ENCODE results near the gene ABHD6.
"Not testable (repeated sequence)": the region's sequence is repeated elsewhere in the genome, so short reads cannot be mapped to it uniquely, and the experiment has no call there.

ABHD6 gene

GRCh38 chr3:58336135-58336882, 98.7 kb downstream of the ABHD6 start:
- TF ChIP-seq CTCF (IDR thresholded peaks at IDR 0.05; ENCODE audit: extremely low read depth, insufficient read depth, missing control alignments): no peak
- in situ Hi-C loops (cut with MboI; ENCODE audit: low pct_unique_long_range_greater_than_20kb, low sequenced_read_pairs, unreplicated experiment): loop anchor here (10.0 kb wide), 1 partner anchor 78 kb away; no protein-coding TSS in a partner anchor
- DNase-seq (ENCODE audit: low spot score): no peak

- DNase-seq (ENCODE audit: low spot score): no peak
- in situ Hi-C loops (cut with MboI; ENCODE audit: low pct_unique_long_range_greater_than_20kb, low sequenced_read_pairs, unreplicated experiment): loop anchor here (10.0 kb wide), 1 partner anchor 78 kb away; no protein-coding TSS in a partner anchor
- no peak for TF ChIP-seq CTCF (IDR thresholded peaks at IDR 0.05; ENCODE audit: extremely low read depth, insufficient read depth, missing control alignments)
These were observed 99.6 kb downstream of the ABHD6 start for GRCh38 chr3:58337190-58337589.

- in situ Hi-C loops (cut with MboI; ENCODE audit: low pct_unique_long_range_greater_than_20kb, low sequenced_read_pairs, unreplicated experiment): loop anchor here (10.0 kb wide), 1 partner anchor 76 kb away; no protein-coding TSS in a partner anchor
- not testable (repeated sequence) for DNase-seq (ENCODE audit: low spot score)
These were observed 101.6 kb downstream of the ABHD6 start for GRCh38 chr3:58339146-58339545.

- in situ Hi-C loops (cut with MboI; ENCODE audit: low pct_unique_long_range_greater_than_20kb, low sequenced_read_pairs, unreplicated experiment): no loop called here
- no peak for TF ChIP-seq CTCF (IDR thresholded peaks at IDR 0.05; ENCODE audit: extremely low read depth, insufficient read depth, missing control alignments)
- DNase-seq (ENCODE audit: low spot score): no peak
These were observed 103.1 kb downstream of the ABHD6 start for GRCh38 chr3:58340594-58341244.

GRCh38 chr3:58341376-58341775, 103.8 kb downstream of the ABHD6 start:
- no peak for TF ChIP-seq CTCF (IDR thresholded peaks at IDR 0.05; ENCODE audit: extremely low read depth, insufficient read depth, missing control alignments)
- DNase-seq (ENCODE audit: low spot score): no peak

GRCh38 chr3:58342676-58343075, 105.1 kb downstream of the ABHD6 start:
- in situ Hi-C loops (cut with MboI; ENCODE audit: low pct_unique_long_range_greater_than_20kb, low sequenced_read_pairs, unreplicated experiment): no loop called here

More at GRCh38 chr3:58341376-58341775, 103.8 kb downstream of the ABHD6 start:
- in situ Hi-C loops (cut with MboI; ENCODE audit: low pct_unique_long_range_greater_than_20kb, low sequenced_read_pairs, unreplicated experiment): no loop called here

More at GRCh38 chr3:58342676-58343075, 105.1 kb downstream of the ABHD6 start:
- no peak for TF ChIP-seq CTCF (IDR thresholded peaks at IDR 0.05; ENCODE audit: extremely low read depth, insufficient read depth, missing control alignments)
- DNase-seq (ENCODE audit: low spot score): no peak

All from GM13977 (cell line).